GM12873 (cell line): Measurements from ENCODE around the gene ABHD6.

Experiments used
- CTCF ChIP-seq: IDR thresholded peaks from 2 replicates; pipeline ENCODE4 v1.5.1; 2012; ENCODE audit warnings: low read depth, mild to moderate bottlenecking, moderate library complexity, low read length, control low read depth; ENCODE audit not compliant: insufficient read depth; ENCODE audit errors: missing control alignments

Gene ABHD6

DNA sequence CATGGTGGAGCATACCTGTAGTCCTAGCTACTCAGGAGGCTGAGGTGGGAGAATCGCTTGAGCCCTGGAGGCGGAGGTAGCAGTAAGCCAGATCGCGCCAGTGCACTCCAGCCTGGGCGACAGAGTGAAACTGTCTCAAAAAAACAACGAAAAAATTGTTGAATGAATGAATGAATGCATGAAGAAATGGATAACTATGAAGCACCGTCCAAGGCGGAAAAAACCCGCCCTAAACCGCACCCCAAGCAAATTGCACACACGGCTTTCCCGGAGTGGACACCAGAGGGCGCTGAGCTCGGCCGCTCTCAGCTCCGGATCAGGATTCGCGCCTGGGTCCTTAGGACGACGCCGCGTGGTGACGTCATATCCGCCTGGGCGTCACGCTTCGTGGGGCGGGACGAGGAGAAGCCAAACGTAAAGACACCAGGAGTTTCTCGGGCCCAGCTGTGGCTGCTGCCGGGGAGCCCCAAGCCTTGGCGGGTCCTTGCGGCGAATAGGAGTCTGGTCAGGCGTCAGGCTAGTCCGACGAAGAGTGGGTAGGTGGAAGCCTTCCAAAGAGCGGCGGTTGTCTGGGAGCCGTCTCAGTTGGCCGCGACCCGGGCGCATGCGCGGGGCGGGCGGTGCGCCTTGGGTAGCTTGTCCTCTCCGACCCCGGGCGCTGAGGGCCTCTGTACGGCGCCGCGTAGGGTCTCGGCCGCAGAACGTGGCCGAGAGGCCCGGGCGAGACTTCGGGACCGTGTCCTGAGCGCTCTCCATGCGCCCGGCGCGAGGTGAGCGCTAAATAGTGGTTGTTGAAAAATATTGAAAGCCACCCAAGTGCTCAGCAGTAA lies 68.5 kb downstream of the ABHD6 start, which contains the start of the genes HTD2 and RPP14:
Gene HTD2, plus strand, starts transcription at position 639 of the 830 bp plus-strand sequence. CDS start 11,094 bp downstream, outside the sequence.
Gene RPP14, plus strand, starts transcription at position 364 of the 830 bp plus-strand sequence. CDS start 4,085 bp downstream, outside the sequence.
- peak; percentile 96 for TF ChIP-seq CTCF

DNA sequence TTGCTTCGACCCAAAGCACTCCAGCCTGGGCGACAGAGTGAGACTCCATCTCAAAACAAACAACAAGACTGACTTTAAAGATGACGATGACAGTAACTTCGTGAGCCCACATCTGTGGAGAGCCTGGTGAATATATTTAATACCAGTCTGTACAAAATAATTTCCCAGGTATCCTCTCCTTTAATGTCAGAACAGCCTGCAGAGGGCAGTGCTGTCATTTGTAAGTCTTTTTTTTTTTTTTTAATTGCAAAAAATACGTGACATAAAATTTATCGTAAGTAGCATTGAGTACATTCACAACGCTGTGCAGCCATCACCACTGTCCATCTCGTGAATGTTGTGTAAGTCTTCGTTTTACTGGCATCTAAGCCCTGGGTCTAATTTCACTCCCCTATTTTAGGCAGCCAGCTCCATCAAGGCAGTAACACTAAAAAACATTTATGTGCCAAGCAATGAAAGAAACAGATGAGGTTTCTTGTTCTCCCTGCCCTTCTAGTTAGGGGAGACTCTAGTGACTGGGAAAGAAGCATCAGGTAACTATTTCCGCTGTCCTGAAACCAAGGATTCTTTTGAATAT lies 70.1 kb downstream of the ABHD6 start:
- TF ChIP-seq CTCF = peak; percentile 48

GRCh38 chr3:58308728-58309127 lies 71.1 kb downstream of the ABHD6 start:
- no peak for TF ChIP-seq CTCF

- TF ChIP-seq CTCF = no peak
Measured at GRCh38 chr3:58317811-58318210, 80.2 kb downstream of the ABHD6 start.

DNA sequence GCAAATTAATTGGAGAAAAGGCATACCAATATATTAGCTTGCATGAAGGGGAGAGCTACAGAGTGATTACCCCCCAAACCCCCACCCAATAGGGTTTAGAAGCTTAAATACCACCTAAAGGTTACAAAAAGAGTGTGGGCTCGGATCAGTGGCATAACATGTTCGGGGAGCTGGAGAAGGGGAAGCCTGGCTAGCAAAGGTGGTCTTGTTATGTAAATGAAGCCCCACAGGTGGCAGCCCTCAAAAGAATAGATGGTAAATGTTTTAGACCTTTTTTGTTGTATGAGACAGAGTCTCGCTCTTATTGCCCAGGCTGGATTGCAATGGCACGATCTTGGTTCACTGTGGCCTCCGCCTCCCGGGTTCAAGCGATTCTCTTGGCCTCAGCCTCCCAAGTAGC lies 84.2 kb downstream of the ABHD6 start:
- no peak for TF ChIP-seq CTCF

GRCh38 chr3:58322793-58323192 lies 85.2 kb downstream of the ABHD6 start:
- no peak for TF ChIP-seq CTCF
